ENCODE results near the gene ESR1.

Gene ESR1

GRCh38 chr6:152170702-152171667 lies 363.5 kb downstream of the ESR1 start:
- no peak for DNase-seq (ENCODE audit: low read depth)
- no peak for TF ChIP-seq CTCF (IDR thresholded peaks at IDR 0.05; ENCODE audit: control insufficient read depth, extremely low read depth, insufficient read depth)
- H3K4me3 ChIP-seq (ENCODE audit: low read depth, low read length), result no peak overlapping the region

- no peak for TF ChIP-seq CTCF (IDR thresholded peaks at IDR 0.05; ENCODE audit: control insufficient read depth, extremely low read depth, insufficient read depth)
- H3K4me3 ChIP-seq (ENCODE audit: low read depth, low read length), result no peak overlapping the region
- DNase-seq (ENCODE audit: low read depth), result no peak
These were observed 365.8 kb downstream of the ESR1 start for GRCh38 chr6:152173321-152173720.

- H3K4me3 ChIP-seq (ENCODE audit: low read depth, low read length), result no peak overlapping the region
- DNase-seq (ENCODE audit: low read depth), result no peak
- TF ChIP-seq CTCF (IDR thresholded peaks at IDR 0.05; ENCODE audit: control insufficient read depth, extremely low read depth, insufficient read depth), result no peak
These were observed 366.5 kb downstream of the ESR1 start for GRCh38 chr6:152173957-152174356.

- no peak for DNase-seq (ENCODE audit: low read depth)
- no peak for TF ChIP-seq CTCF (IDR thresholded peaks at IDR 0.05; ENCODE audit: control insufficient read depth, extremely low read depth, insufficient read depth)
- no peak overlapping the region for H3K4me3 ChIP-seq (ENCODE audit: low read depth, low read length)
These were observed 368.8 kb downstream of the ESR1 start for GRCh38 chr6:152176268-152176667.
